Measurements from ENCODE around the gene FZD10.

The FZD10 gene

DNA sequence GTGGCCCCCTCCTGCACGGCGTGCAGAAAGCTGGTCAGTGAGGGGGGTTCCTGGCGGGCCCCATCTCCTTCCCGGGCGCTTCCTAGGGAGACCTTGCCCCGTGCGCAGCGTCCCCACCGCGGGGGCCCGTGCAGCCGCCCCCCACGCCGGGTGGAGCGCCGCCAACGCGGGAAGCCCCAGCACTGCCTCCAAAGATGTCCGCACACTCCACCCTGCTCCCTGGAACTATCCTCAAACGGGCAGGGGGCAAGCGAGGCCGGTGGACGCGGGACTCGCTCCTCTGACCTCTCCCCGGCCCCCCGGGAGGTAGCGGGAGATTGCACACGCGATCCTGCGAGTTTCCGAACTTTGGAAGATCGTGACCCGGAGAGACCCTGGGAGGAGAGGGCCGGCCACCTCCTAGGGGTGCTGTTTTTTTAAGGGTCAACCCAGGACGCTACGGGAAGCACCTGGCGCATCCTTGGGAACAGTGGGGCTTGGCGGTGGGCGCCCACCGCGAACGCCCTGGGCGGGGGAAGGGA is 1.5 kb upstream of the FZD10 start:
- TF ChIP-seq TEAD4 (IDR thresholded peaks at IDR 0.05) (no peak), MAX (IDR thresholded peaks at IDR 0.05) (no peak), TCF12 (IDR thresholded peaks at IDR 0.05; ENCODE audit: low read depth) (no peak), YY1 (IDR thresholded peaks at IDR 0.05; ENCODE audit: low read depth) (no peak), CREB1 (IDR thresholded peaks at IDR 0.05; ENCODE audit: low read depth) (no peak), RAD21 (IDR thresholded peaks at IDR 0.05; ENCODE audit: low read depth) (no peak), ZBTB7A (IDR thresholded peaks at IDR 0.05; ENCODE audit: low read depth) (no peak), FOXM1 (IDR thresholded peaks at IDR 0.05; ENCODE audit: borderline replicate concordance, low read depth) (no peak), NFIC (IDR thresholded peaks at IDR 0.05) (no peak), EP300 (IDR thresholded peaks at IDR 0.05; ENCODE audit: borderline replicate concordance) (no peak), EGR1 (IDR thresholded peaks at IDR 0.05) (no peak), CEBPB (IDR thresholded peaks at IDR 0.05) (no peak), TAF1 (IDR thresholded peaks at IDR 0.05; ENCODE audit: low read depth) (no peak)
- TF ChIP-seq, protein P1, sequence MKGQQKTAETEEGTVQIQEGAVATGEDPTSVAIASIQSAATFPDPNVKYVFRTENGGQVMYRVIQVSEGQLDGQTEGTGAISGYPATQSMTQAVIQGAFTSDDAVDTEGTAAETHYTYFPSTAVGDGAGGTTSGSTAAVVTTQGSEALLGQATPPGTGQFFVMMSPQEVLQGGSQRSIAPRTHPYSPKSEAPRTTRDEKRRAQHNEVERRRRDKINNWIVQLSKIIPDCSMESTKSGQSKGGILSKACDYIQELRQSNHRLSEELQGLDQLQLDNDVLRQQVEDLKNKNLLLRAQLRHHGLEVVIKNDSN (IDR thresholded peaks at IDR 0.05), result no peak
- TF ChIP-seq, protein P2, sequence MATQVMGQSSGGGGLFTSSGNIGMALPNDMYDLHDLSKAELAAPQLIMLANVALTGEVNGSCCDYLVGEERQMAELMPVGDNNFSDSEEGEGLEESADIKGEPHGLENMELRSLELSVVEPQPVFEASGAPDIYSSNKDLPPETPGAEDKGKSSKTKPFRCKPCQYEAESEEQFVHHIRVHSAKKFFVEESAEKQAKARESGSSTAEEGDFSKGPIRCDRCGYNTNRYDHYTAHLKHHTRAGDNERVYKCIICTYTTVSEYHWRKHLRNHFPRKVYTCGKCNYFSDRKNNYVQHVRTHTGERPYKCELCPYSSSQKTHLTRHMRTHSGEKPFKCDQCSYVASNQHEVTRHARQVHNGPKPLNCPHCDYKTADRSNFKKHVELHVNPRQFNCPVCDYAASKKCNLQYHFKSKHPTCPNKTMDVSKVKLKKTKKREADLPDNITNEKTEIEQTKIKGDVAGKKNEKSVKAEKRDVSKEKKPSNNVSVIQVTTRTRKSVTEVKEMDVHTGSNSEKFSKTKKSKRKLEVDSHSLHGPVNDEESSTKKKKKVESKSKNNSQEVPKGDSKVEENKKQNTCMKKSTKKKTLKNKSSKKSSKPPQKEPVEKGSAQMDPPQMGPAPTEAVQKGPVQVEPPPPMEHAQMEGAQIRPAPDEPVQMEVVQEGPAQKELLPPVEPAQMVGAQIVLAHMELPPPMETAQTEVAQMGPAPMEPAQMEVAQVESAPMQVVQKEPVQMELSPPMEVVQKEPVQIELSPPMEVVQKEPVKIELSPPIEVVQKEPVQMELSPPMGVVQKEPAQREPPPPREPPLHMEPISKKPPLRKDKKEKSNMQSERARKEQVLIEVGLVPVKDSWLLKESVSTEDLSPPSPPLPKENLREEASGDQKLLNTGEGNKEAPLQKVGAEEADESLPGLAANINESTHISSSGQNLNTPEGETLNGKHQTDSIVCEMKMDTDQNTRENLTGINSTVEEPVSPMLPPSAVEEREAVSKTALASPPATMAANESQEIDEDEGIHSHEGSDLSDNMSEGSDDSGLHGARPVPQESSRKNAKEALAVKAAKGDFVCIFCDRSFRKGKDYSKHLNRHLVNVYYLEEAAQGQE (IDR thresholded peaks at IDR 0.05; ENCODE audit: low read depth), result no peak

- TF ChIP-seq EGR1 (IDR thresholded peaks at IDR 0.05) (no peak), CREB1 (IDR thresholded peaks at IDR 0.05; ENCODE audit: low read depth) (no peak), TAF1 (IDR thresholded peaks at IDR 0.05; ENCODE audit: low read depth) (no peak), NFIC (IDR thresholded peaks at IDR 0.05) (no peak), YY1 (IDR thresholded peaks at IDR 0.05; ENCODE audit: low read depth) (no peak), FOXM1 (IDR thresholded peaks at IDR 0.05; ENCODE audit: borderline replicate concordance, low read depth) (no peak), EP300 (IDR thresholded peaks at IDR 0.05; ENCODE audit: borderline replicate concordance) (no peak), MAX (IDR thresholded peaks at IDR 0.05) (no peak), RAD21 (IDR thresholded peaks at IDR 0.05; ENCODE audit: low read depth) (no peak)
These were observed 712 bp upstream of the FZD10 start for GRCh38 chr12:130161261-130162243.

GRCh38 chr12:130162745-130163460 is 639 bp downstream of the FZD10 start:
- TF ChIP-seq TAF1 (IDR thresholded peaks at IDR 0.05; ENCODE audit: low read depth) (no peak), TCF12 (IDR thresholded peaks at IDR 0.05; ENCODE audit: low read depth) (no peak), EGR1 (IDR thresholded peaks at IDR 0.05) (no peak), CEBPB (IDR thresholded peaks at IDR 0.05) (no peak), NFIC (IDR thresholded peaks at IDR 0.05) (no peak), EP300 (IDR thresholded peaks at IDR 0.05; ENCODE audit: borderline replicate concordance) (no peak), FOXM1 (IDR thresholded peaks at IDR 0.05; ENCODE audit: borderline replicate concordance, low read depth) (no peak), CREB1 (IDR thresholded peaks at IDR 0.05; ENCODE audit: low read depth) (no peak), RAD21 (IDR thresholded peaks at IDR 0.05; ENCODE audit: low read depth) (no peak), YY1 (IDR thresholded peaks at IDR 0.05; ENCODE audit: low read depth) (no peak), MAX (IDR thresholded peaks at IDR 0.05) (no peak)
- TF ChIP-seq, protein P2 (IDR thresholded peaks at IDR 0.05; ENCODE audit: low read depth), result no peak
- TF ChIP-seq, protein P1 (IDR thresholded peaks at IDR 0.05), result no peak

- TF ChIP-seq TAF1 (IDR thresholded peaks at IDR 0.05; ENCODE audit: low read depth), result no peak
- no peak for TF ChIP-seq EP300 (IDR thresholded peaks at IDR 0.05; ENCODE audit: borderline replicate concordance)
- TF ChIP-seq EGR1 (IDR thresholded peaks at IDR 0.05), result no peak
- TF ChIP-seq CEBPB (IDR thresholded peaks at IDR 0.05), result no peak
- no peak for TF ChIP-seq TEAD4 (IDR thresholded peaks at IDR 0.05)
- TF ChIP-seq TCF12 (IDR thresholded peaks at IDR 0.05; ENCODE audit: low read depth), result no peak
- TF ChIP-seq, protein P2 (IDR thresholded peaks at IDR 0.05; ENCODE audit: low read depth), result no peak
- no peak for TF ChIP-seq RAD21 (IDR thresholded peaks at IDR 0.05; ENCODE audit: low read depth)
- no peak for TF ChIP-seq CREB1 (IDR thresholded peaks at IDR 0.05; ENCODE audit: low read depth)
- TF ChIP-seq, protein P1 (IDR thresholded peaks at IDR 0.05), result no peak
- no peak for TF ChIP-seq MAX (IDR thresholded peaks at IDR 0.05)
These were observed 1.4 kb downstream of the FZD10 start for GRCh38 chr12:130163461-130164215.
